ENCODE measurements around the gene TMEFF2.
"Not testable (repeated sequence)": the region's sequence is repeated elsewhere in the genome, so short reads cannot be mapped to it uniquely, and the experiment has no call there.

Gene TMEFF2

GRCh38 chr2:192087398-192087958, 107.3 kb downstream of the TMEFF2 start (continued):
- TF ChIP-seq KLF17 (tag by site-specific recombination; IDR thresholded peaks at IDR 0.05) = no peak
- peak; percentile 63 for TF ChIP-seq PRDM6 (tag by site-specific recombination; IDR thresholded peaks at IDR 0.05)
- no peak for TF ChIP-seq SP3 (tag by site-specific recombination; IDR thresholded peaks at IDR 0.05)
- TF ChIP-seq KLF9 (tag by site-specific recombination; IDR thresholded peaks at IDR 0.05; ENCODE audit: low read depth) = no peak
- TF ChIP-seq SCRT1 (tag by site-specific recombination; IDR thresholded peaks at IDR 0.05; ENCODE audit: borderline replicate concordance) = no peak
- no peak for TF ChIP-seq ZNF138 (tag by site-specific recombination; IDR thresholded peaks at IDR 0.05; ENCODE audit: borderline replicate concordance)
- TF ChIP-seq ZNF624 (tag by site-specific recombination; IDR thresholded peaks at IDR 0.05) = no peak
- no peak for TF ChIP-seq GLIS1 (tag by site-specific recombination; IDR thresholded peaks at IDR 0.05)
- no peak for TF ChIP-seq ZNF692 (tag by site-specific recombination; IDR thresholded peaks at IDR 0.05)
- no peak for TF ChIP-seq GLI2 (tag by site-specific recombination; IDR thresholded peaks at IDR 0.05; ENCODE audit: borderline replicate concordance, low read depth)
- no peak for TF ChIP-seq ZNF677 (tag by site-specific recombination; IDR thresholded peaks at IDR 0.05)
- no peak for TF ChIP-seq ZNF292 (tag by site-specific recombination; IDR thresholded peaks at IDR 0.05; ENCODE audit: borderline replicate concordance, low read depth)
- peak; percentile 70 for TF ChIP-seq OSR2 (tag by site-specific recombination; IDR thresholded peaks at IDR 0.05)
- TF ChIP-seq ZBTB17 (tag by site-specific recombination; IDR thresholded peaks at IDR 0.05) = 0 out of 2 replicates have a peak, but pooled peaks have one; percentile 23

GRCh38 chr2:192082121-192082520, 112.6 kb downstream of the TMEFF2 start:
- Histone ChIP-seq H3K27ac (ENCODE audit: extremely low read depth, low read depth, low read length) (no peak overlapping the region), H3K9me3 (ENCODE audit: control insufficient read depth, insufficient read depth, low read depth, low read length) (no peaks in the 10 kb centered on the region), H3K4me3 (ENCODE audit: low read depth, low read length) (no peak overlapping the region), H3K36me3 (ENCODE audit: control insufficient read depth in 2 of 2, insufficient read depth in 1 of 2, low read length in 2 of 2) (no peaks in the 10 kb centered on the region), H3K4me1 (ENCODE audit: control insufficient read depth, insufficient read depth, low read length) (0 out of 2 replicates have a peak, but pooled peaks cover 1% of the 10 kb centered on the region)
- ChIA-PET POLR2A (no interaction called here), CTCF (no interaction called here)
- TF ChIP-seq ZNF221 (tag by site-specific recombination; IDR thresholded peaks at IDR 0.05; ENCODE audit: borderline replicate concordance) (no peak), ZNF654 (tag by site-specific recombination; IDR thresholded peaks at IDR 0.05; ENCODE audit: low read depth) (no peak), MZF1 (tag by site-specific recombination; IDR thresholded peaks at IDR 0.05; ENCODE audit: borderline replicate concordance) (no peak), ZNF433 (tag by site-specific recombination; IDR thresholded peaks at IDR 0.05; ENCODE audit: low read depth) (no peak), ZNF621 (tag by site-specific recombination; IDR thresholded peaks at IDR 0.05) (no peak), KLF7 (tag by site-specific recombination; IDR thresholded peaks at IDR 0.05; ENCODE audit: borderline replicate concordance) (no peak), ZNF274 (IDR thresholded peaks at IDR 0.05; ENCODE audit: low read length) (no peak), ZNF274 (tag by site-specific recombination; IDR thresholded peaks at IDR 0.05; ENCODE audit: borderline replicate concordance) (no peak), PATZ1 (tag by site-specific recombination; IDR thresholded peaks at IDR 0.05) (no peak), ZNF114 (tag by site-specific recombination; IDR thresholded peaks at IDR 0.05) (no peak)

GRCh38 chr2:192080096-192080495, 114.6 kb downstream of the TMEFF2 start:
- H3K27ac ChIP-seq (ENCODE audit: extremely low read depth, low read depth, low read length); H3K9me3 ChIP-seq (ENCODE audit: control insufficient read depth, insufficient read depth, low read depth, low read length); POLR2A ChIA-PET; H3K4me3 ChIP-seq (ENCODE audit: low read depth, low read length); H3K36me3 ChIP-seq (ENCODE audit: control insufficient read depth in 2 of 2, insufficient read depth in 1 of 2, low read length in 2 of 2); H3K4me1 ChIP-seq (ENCODE audit: control insufficient read depth, insufficient read depth, low read length): not testable (repeated sequence)
- CTCF ChIA-PET = interaction anchor here (0.5 kb wide), 1 partner anchor 133 kb away, joined by 3 read pairs; no protein-coding TSS in a partner anchor

Data from HEK293 (cell line).